Adrenal gland (tissue), 12 donors: Measurements from ENCODE around the gene SDK2. TPM values are rescaled to one million over a fixed set of nuclear protein-coding genes. Genes with fewer than 3 reads are reported as not detected.

Experiments
- DNase-seq, 7 donors: peaks; one replicate each; pipeline ENCODE4 v3.0.0-alpha.2; 2019 to 2020
- H3K27ac ChIP-seq, 5 donors: fragments of 200-600 bp; sonication (generic) in 4 of 5; 1 replicate in 3 of 5; 2 replicates in 2 of 5; pipeline versions ENCODE4 v1.5.1 to v1.8.0; 2016 to 2020; ENCODE audit warnings: mild to moderate bottlenecking in 1 of 5
- H3K27me3 ChIP-seq: fragments of 200-600 bp; 2 replicates; pipeline ENCODE4 v1.8.0; 2021
- H3K36me3 ChIP-seq, 2 donors: fragments of 200-600 bp; replicated peaks in 1 of 2; 1 replicate in 1 of 2; 2 replicates in 1 of 2; pipeline versions ENCODE4 v1.5.1 to v1.8.0; 2018 to 2022
- H3K4me1 ChIP-seq, 2 donors: fragments of 200-600 bp; replicated peaks in 1 of 2; 1 replicate in 1 of 2; 2 replicates in 1 of 2; pipeline versions ENCODE4 v1.5.1 to v1.8.0; 2018 to 2021
- H3K4me3 ChIP-seq, 4 donors: fragments of 200-600 bp; sonication (generic) in 3 of 4; one replicate each; pipeline ENCODE4 v1.5.1; 2016 to 2018
- H3K9me3 ChIP-seq, 3 donors: fragments of 200-600 bp; sonication (generic) in 1 of 3; replicated peaks in 1 of 3; 1 replicate in 2 of 3; 2 replicates in 1 of 3; pipeline versions ENCODE4 v1.5.1 to v1.8.0; 2016 to 2021
- POLR2A ChIP-seq, 2 donors: fragments of 450-650 bp; IDR thresholded peaks; one replicate each; pipeline ENCODE4 v1.6.1; 2017; ENCODE audit warnings: antibody characterized with exemption in 2 of 2, mild to moderate bottlenecking in 2 of 2, moderate library complexity in 1 of 2
- WGBS, 4 donors: extraction: QIAGEN DNeasy Blood & Tissue Kit in 2 of 4; methylation state at CpG; one replicate each; pipeline versions ENCODE4 v1.1.5 to v1.1.7; 2013 to 2017; 5-methylcytosine and 5-hydroxymethylcytosine counted together
- intact Hi-C, 2 donors: fragments of 100-400 bp; cut with DNase I; formaldehyde crosslinking; loops; one replicate each; pipeline versions ENCODE4 v1.14.1 to v1.15.0; 2022 to 2023
- polyA plus RNA-seq, 3 donors: library from polyadenylated mRNA; stranded (reverse); fragments of 200-250 nt in 2 of 3; fragments of 350-450 nt in 1 of 3; fragmentation: Illumina TruSeq in 1 of 3; extraction: RNeasy Lipid Tissue Mini Kit (QIAGEN cat#74804) in 1 of 3; gene quantifications; one replicate each; pipeline ENCODE4 v1.2.3, GENCODE V29; 2013 to 2014
- total RNA-seq, 9 donors: library from RNA; depleted of rRNA in 4 of 9; stranded (reverse); fragments of >200 nt in 4 of 9; fragments of 120-200 nt in 1 of 9; fragmentation: NEBNext Ultra II Directional in 1 of 9; extraction: Animal tissue kit (Norgen Biotek cat#: 25700) in 1 of 9; gene quantifications; one replicate each; pipeline versions ENCODE4 v1.1.0 to v1.2.4, GENCODE V29; 2013 to 2023
- TF ChIP-seq, protein P1 (sequence below), 6 experiments: fragments of 450-650 bp in 4 of 6; fragments of 200-600 bp in 2 of 6; sonication (generic) in 1 of 6; IDR thresholded peaks; 1 replicate in 5 of 6; 2 replicates in 1 of 6; pipeline versions ENCODE4 v1.5.1 to v1.8.0; 2016 to 2021; ENCODE audit warnings: antibody characterized with exemption in 6 of 6, mild to moderate bottlenecking in 2 of 6, moderate library complexity in 1 of 6
- donor health status: healthy with polysubstance abuse.
- donor health status: Bipolar disorder and iron deficiency.
- donor health status: DM: yes; HTN: yes; CAD: no.
- donor health status: DM: no; HTN: no; CAD: no.
- donor health status: DM: no; HTN: no; CAD: no.
- donor health status: DM: yes; HTN: yes; CAD: no.

The SDK2 gene
- total and polyA plus RNA-seq, 12 donors, result 0.27 to 2.1 (median 0.84) TPM

DNA sequence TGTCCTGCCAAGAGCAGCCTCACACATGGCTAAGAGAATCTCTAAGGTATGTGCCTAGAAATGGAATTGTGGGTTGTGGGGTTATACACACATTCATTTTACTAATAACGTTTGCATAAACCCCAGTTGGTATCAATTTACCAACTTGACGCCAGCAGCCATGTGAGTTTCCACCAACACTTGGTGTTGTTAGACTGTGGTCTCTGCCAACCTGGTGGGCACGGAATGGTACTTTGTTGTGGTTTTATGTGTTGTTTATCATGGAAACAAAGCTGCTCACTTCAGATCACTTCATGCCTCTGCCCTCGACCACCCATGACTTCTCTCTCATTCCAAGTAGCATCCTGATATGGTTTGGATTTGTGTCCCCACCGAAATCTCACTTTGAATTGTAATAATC lies 180.4 kb downstream of the SDK2 start:
- Histone ChIP-seq H3K27me3 (no peaks in the 10 kb centered on the region), H3K4me3 (no peak overlapping the region), H3K36me3 (no peaks in the 10 kb centered on the region), H3K27ac (no peak overlapping the region), H3K4me1 (no peaks in the 10 kb centered on the region), H3K9me3 (no peaks in the 10 kb centered on the region)
- intact Hi-C loops, result no loop called here
- 62 to 86% (median 76%) methylated on average over 5 of the region's 5 CpGs for WGBS, 4 donors
- no peak for DNase-seq
- TF ChIP-seq, protein P1, sequence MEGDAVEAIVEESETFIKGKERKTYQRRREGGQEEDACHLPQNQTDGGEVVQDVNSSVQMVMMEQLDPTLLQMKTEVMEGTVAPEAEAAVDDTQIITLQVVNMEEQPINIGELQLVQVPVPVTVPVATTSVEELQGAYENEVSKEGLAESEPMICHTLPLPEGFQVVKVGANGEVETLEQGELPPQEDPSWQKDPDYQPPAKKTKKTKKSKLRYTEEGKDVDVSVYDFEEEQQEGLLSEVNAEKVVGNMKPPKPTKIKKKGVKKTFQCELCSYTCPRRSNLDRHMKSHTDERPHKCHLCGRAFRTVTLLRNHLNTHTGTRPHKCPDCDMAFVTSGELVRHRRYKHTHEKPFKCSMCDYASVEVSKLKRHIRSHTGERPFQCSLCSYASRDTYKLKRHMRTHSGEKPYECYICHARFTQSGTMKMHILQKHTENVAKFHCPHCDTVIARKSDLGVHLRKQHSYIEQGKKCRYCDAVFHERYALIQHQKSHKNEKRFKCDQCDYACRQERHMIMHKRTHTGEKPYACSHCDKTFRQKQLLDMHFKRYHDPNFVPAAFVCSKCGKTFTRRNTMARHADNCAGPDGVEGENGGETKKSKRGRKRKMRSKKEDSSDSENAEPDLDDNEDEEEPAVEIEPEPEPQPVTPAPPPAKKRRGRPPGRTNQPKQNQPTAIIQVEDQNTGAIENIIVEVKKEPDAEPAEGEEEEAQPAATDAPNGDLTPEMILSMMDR (IDR thresholded peaks at IDR 0.05), result no peak
- TF ChIP-seq POLR2A (IDR thresholded peaks at IDR 0.05), result no peak

DNA sequence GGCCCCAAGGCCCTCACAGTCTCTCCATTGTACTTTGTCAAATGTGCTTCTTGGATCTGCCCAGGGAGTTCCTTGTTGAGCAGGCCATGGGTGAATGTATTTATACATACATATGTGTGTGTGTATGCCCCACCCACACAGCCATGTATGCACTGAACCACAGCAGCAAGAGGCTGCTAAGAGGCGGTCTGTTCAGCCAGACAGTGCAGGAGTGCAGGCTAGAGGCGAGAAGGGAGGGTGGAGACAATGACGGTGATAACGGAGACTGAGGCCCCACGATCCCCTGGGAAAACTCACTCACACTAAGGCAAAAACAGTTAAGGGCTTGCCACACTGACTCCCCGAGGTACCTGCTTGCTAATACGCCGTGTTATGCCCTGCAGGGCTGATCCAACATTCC lies 181.4 kb downstream of the SDK2 start:
- intact Hi-C loops, result no loop called here
- Histone ChIP-seq H3K27ac (no peak overlapping the region), H3K9me3 (no peaks in the 10 kb centered on the region), H3K4me3 (no peak overlapping the region), H3K4me1 (no peaks in the 10 kb centered on the region), H3K36me3 (no peaks in the 10 kb centered on the region), H3K27me3 (no peaks in the 10 kb centered on the region)
- TF ChIP-seq, protein P1 (IDR thresholded peaks at IDR 0.05), result no peak
- TF ChIP-seq POLR2A (IDR thresholded peaks at IDR 0.05), result no peak
- 75 to 82% (median 80%) methylated on average over 8 of the region's 8 CpGs for WGBS, 4 donors
- DNase-seq, result no peak

DNA sequence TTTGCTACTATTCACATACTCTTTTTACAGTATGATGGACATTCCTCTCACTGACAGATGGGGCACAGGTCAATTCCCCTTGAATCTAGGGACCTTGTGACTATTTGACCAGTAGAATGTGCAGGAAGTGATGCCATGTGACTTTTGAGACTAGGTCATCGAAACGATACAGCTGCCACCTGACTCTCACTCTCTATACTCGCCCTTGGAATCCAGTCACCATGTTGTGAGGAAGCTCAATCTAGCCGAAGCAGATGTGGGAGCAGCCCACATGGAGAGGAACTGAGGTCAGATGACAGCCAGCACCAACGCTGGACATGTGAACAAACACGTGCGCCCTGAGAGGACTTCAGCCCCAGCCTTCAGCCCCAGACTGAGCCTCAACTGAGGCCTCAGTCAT lies 184.3 kb downstream of the SDK2 start:
- DNase-seq, result no peak
- Histone ChIP-seq H3K4me3 (no peak overlapping the region), H3K36me3 (no peaks in the 10 kb centered on the region), H3K27ac (no peak overlapping the region), H3K9me3 (no peaks in the 10 kb centered on the region), H3K4me1 (no peaks in the 10 kb centered on the region), H3K27me3 (no peaks in the 10 kb centered on the region)
- intact Hi-C loops, result no loop called here
- no peak for TF ChIP-seq POLR2A (IDR thresholded peaks at IDR 0.05)
- TF ChIP-seq, protein P1 (IDR thresholded peaks at IDR 0.05), result no peak
- WGBS, 4 donors, result 76 to 87% (median 82%) methylated on average over 4 to 7 of the region's 7 CpGs

DNA sequence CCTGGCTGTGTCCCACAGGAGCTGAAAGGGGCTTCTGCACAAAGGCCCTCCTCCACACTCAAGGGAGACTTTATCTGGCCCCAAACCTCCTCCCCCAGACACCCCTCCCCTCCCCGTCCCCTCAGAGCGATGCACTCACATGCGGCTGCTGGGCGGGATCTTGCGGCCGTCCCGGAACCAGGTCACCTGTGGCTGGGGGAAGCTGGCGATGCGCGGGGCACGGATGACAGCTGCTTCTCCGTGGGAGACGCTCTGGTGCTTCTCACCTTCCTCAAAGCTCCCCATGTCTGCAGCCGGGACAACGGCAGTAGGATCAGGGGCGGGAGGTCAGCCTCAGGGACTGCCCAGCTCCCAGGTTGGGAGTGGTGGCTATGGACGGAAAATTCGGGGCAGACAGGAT lies 188.5 kb downstream of the SDK2 start:
- TF ChIP-seq, protein P1 (IDR thresholded peaks at IDR 0.05), result no peak
- TF ChIP-seq POLR2A (IDR thresholded peaks at IDR 0.05), result no peak
- H3K27me3 ChIP-seq, result no peaks in the 10 kb centered on the region
- intact Hi-C loops, result no loop called here
- WGBS, 4 donors, result 72 to 82% (median 77%) methylated on average over 16 to 18 of the region's 18 CpGs
- DNase-seq, result no peak
- H3K4me1 ChIP-seq, result no peaks in the 10 kb centered on the region
- no peaks in the 10 kb centered on the region for H3K36me3 ChIP-seq
- H3K9me3 ChIP-seq, result no peaks in the 10 kb centered on the region
- no peak overlapping the region for H3K27ac ChIP-seq
- no peak overlapping the region for H3K4me3 ChIP-seq
